HepG2 (cell line): ENCODE measurements around the gene ACADVL. TPM values are rescaled to one million over a fixed set of nuclear protein-coding genes. Genes with fewer than 3 reads are reported as not detected.

Experiments used
- ARHGAP35 ChIP-seq: sonication (generic); formaldehyde crosslinking; IDR thresholded peaks from 2 replicates; pipeline ENCODE4 v1.9.0; 2022; ENCODE audit warnings: mild to moderate bottlenecking, inconsistent platforms, moderate library complexity, missing genetic modification reagents, borderline replicate concordance
- ESRRA ChIP-seq: sonication (generic); formaldehyde crosslinking; IDR thresholded peaks from 2 replicates; pipeline ENCODE4 v1.5.1; 2020; ENCODE audit warnings: mild to moderate bottlenecking, low read depth, missing genetic modification reagents
- JARID2 ChIP-seq: sonication (generic); formaldehyde crosslinking; IDR thresholded peaks from 2 replicates; pipeline ENCODE4 v1.8.1; 2023; ENCODE audit warnings: missing genetic modification reagents, inconsistent platforms; ENCODE audit not compliant: insufficient replicate concordance
- KDM3A ChIP-seq: IDR thresholded peaks from 2 replicates; pipeline ENCODE4 v1.6.1; 2018; ENCODE audit warnings: low read depth, missing compliant biosample characterization
- MED1 ChIP-seq: sonication (generic); formaldehyde crosslinking; IDR thresholded peaks from 2 replicates; pipeline ENCODE4 v1.4.0; 2020; ENCODE audit warnings: missing genetic modification reagents
- MEIS2 ChIP-seq: sonication (generic); formaldehyde crosslinking; IDR thresholded peaks from 2 replicates; pipeline ENCODE4 v1.9.0; 2021; ENCODE audit warnings: mild to moderate bottlenecking, missing genetic modification reagents
- NR2F2 ChIP-seq: IDR thresholded peaks from 2 replicates; pipeline ENCODE4 v1.6.1; 2012; ENCODE audit warnings: low read depth, inconsistent platforms, borderline replicate concordance
- PCBP2 ChIP-seq: fragments of 200-400 bp; formaldehyde crosslinking; optimal IDR thresholded peaks from 2 replicates; pipeline ENCODE3; 2018; ENCODE audit warnings: low read length, low read depth; ENCODE audit not compliant: poor library complexity, severe bottlenecking
- RCOR2 ChIP-seq: IDR thresholded peaks from 2 replicates; pipeline ENCODE4 v1.6.1; 2016; ENCODE audit warnings: missing biosample characterization, missing genetic modification reagents
- ZKSCAN1 ChIP-seq: fragments of 150-350 bp; IDR thresholded peaks from 2 replicates; pipeline ENCODE4 v1.6.1; 2014; ENCODE audit warnings: low read length
- ZMYM3 ChIP-seq: sonication (generic); formaldehyde crosslinking; IDR thresholded peaks from 2 replicates; pipeline ENCODE4 v1.5.1; 2020; ENCODE audit warnings: mild to moderate bottlenecking, missing genetic modification reagents
- ZNF260 ChIP-seq: sonication (generic); formaldehyde crosslinking; IDR thresholded peaks from 2 replicates; pipeline ENCODE4 v1.4.0; 2020; ENCODE audit warnings: missing genetic modification reagents, low read depth, mild to moderate bottlenecking, borderline replicate concordance
- ZNF589 ChIP-seq: sonication (generic); formaldehyde crosslinking; conservative IDR thresholded peaks from 2 replicates; pipeline ENCODE4 v1.8.0; 2022; ENCODE audit warnings: mild to moderate bottlenecking, moderate library complexity, missing genetic modification reagents
- polyA plus RNA-seq, 8 experiments: library from polyadenylated mRNA; depleted of rRNA in 3 of 8; stranded (reverse) in 7 of 8; unstranded in 1 of 8; fragments of >200 nt; fragmentation: Illumina TruSeq in 4 of 8; extraction: Trizol in 4 of 8; gene quantifications; 2 replicates each; pipeline versions ENCODE4 v1.2.1 to v1.2.3, GENCODE V29; 2011 to 2016; ENCODE audit warnings: low read depth in 4 of 8, missing spikeins in 1 of 8, mixed read lengths in 1 of 8; ENCODE audit not compliant: insufficient read depth in 1 of 8
- total RNA-seq, 5 experiments: library from RNA; depleted of rRNA; stranded (reverse); fragments of >200 nt; fragmentation: Illumina TruSeq; extraction: Trizol; gene quantifications; 2 replicates each; pipeline ENCODE4 v1.2.3, GENCODE V29; 2016; ENCODE audit warnings: low read depth in 1 of 5
- TF ChIP-seq, protein P1 (sequence below): sonication (generic); formaldehyde crosslinking; IDR thresholded peaks from 2 replicates; pipeline ENCODE4 v1.4.0; 2020; ENCODE audit warnings: missing genetic modification reagents
- TF ChIP-seq, protein P2 (sequence below): sonication (generic); formaldehyde crosslinking; IDR thresholded peaks from 2 replicates; pipeline ENCODE4 v1.4.0; 2020; ENCODE audit warnings: missing genetic modification reagents
- TF ChIP-seq, protein P3 (sequence below): fragments of 450-650 bp; IDR thresholded peaks from 2 replicates; pipeline ENCODE4 v1.6.1; 2016
- TF ChIP-seq, protein P4 (sequence below): sonication (generic); formaldehyde crosslinking; IDR thresholded peaks from 2 replicates; pipeline ENCODE4 v1.4.0; 2020; ENCODE audit warnings: missing genetic modification reagents

The ACADVL gene
- total and polyA plus RNA-seq, 2 of the 13 experiments (the other 11 are each of a cell fraction or from before 2014, with no cell fraction given) = 219 to 412 TPM

- peak; percentile 10; the same call in 1 of the 2 replicates for TF ChIP-seq NR2F2
- TF ChIP-seq, protein P1, sequence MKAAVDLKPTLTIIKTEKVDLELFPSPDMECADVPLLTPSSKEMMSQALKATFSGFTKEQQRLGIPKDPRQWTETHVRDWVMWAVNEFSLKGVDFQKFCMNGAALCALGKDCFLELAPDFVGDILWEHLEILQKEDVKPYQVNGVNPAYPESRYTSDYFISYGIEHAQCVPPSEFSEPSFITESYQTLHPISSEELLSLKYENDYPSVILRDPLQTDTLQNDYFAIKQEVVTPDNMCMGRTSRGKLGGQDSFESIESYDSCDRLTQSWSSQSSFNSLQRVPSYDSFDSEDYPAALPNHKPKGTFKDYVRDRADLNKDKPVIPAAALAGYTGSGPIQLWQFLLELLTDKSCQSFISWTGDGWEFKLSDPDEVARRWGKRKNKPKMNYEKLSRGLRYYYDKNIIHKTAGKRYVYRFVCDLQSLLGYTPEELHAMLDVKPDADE (CRISPR knock-in tag) = peak; percentile 45; the same call in 1 of the 2 replicates
- no peak for TF ChIP-seq ESRRA (CRISPR knock-in tag)
- no peak for TF ChIP-seq ZKSCAN1
- no peak for TF ChIP-seq MEIS2
- TF ChIP-seq RCOR2 (CRISPR knock-in tag) = no peak
- TF ChIP-seq PCBP2 = no peak
- no peak for TF ChIP-seq ARHGAP35 (CRISPR knock-in tag)
- TF ChIP-seq, protein P2, sequence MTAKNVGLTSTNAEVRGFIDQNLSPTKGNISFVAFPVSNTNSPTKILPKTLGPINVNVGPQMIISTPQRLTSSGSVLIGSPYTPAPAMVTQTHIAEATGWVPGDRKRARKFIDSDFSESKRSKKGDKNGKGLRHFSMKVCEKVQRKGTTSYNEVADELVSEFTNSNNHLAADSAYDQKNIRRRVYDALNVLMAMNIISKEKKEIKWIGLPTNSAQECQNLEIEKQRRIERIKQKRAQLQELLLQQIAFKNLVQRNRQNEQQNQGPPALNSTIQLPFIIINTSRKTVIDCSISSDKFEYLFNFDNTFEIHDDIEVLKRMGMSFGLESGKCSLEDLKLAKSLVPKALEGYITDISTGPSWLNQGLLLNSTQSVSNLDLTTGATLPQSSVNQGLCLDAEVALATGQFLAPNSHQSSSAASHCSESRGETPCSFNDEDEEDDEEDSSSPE (CRISPR knock-in tag) = no peak
- TF ChIP-seq KDM3A (CRISPR knock-in tag) = no peak
- peak; percentile 39; the same call in 1 of the 2 replicates for TF ChIP-seq MED1 (CRISPR knock-in tag)
- TF ChIP-seq, protein P3, sequence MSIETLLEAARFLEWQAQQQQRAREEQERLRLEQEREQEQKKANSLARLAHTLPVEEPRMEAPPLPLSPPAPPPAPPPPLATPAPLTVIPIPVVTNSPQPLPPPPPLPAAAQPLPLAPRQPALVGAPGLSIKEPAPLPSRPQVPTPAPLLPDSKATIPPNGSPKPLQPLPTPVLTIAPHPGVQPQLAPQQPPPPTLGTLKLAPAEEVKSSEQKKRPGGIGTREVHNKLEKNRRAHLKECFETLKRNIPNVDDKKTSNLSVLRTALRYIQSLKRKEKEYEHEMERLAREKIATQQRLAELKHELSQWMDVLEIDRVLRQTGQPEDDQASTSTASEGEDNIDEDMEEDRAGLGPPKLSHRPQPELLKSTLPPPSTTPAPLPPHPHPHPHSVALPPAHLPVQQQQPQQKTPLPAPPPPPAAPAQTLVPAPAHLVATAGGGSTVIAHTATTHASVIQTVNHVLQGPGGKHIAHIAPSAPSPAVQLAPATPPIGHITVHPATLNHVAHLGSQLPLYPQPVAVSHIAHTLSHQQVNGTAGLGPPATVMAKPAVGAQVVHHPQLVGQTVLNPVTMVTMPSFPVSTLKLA = no peak
- no peak for TF ChIP-seq ZNF589 (CRISPR knock-in tag)
- TF ChIP-seq, protein P4, sequence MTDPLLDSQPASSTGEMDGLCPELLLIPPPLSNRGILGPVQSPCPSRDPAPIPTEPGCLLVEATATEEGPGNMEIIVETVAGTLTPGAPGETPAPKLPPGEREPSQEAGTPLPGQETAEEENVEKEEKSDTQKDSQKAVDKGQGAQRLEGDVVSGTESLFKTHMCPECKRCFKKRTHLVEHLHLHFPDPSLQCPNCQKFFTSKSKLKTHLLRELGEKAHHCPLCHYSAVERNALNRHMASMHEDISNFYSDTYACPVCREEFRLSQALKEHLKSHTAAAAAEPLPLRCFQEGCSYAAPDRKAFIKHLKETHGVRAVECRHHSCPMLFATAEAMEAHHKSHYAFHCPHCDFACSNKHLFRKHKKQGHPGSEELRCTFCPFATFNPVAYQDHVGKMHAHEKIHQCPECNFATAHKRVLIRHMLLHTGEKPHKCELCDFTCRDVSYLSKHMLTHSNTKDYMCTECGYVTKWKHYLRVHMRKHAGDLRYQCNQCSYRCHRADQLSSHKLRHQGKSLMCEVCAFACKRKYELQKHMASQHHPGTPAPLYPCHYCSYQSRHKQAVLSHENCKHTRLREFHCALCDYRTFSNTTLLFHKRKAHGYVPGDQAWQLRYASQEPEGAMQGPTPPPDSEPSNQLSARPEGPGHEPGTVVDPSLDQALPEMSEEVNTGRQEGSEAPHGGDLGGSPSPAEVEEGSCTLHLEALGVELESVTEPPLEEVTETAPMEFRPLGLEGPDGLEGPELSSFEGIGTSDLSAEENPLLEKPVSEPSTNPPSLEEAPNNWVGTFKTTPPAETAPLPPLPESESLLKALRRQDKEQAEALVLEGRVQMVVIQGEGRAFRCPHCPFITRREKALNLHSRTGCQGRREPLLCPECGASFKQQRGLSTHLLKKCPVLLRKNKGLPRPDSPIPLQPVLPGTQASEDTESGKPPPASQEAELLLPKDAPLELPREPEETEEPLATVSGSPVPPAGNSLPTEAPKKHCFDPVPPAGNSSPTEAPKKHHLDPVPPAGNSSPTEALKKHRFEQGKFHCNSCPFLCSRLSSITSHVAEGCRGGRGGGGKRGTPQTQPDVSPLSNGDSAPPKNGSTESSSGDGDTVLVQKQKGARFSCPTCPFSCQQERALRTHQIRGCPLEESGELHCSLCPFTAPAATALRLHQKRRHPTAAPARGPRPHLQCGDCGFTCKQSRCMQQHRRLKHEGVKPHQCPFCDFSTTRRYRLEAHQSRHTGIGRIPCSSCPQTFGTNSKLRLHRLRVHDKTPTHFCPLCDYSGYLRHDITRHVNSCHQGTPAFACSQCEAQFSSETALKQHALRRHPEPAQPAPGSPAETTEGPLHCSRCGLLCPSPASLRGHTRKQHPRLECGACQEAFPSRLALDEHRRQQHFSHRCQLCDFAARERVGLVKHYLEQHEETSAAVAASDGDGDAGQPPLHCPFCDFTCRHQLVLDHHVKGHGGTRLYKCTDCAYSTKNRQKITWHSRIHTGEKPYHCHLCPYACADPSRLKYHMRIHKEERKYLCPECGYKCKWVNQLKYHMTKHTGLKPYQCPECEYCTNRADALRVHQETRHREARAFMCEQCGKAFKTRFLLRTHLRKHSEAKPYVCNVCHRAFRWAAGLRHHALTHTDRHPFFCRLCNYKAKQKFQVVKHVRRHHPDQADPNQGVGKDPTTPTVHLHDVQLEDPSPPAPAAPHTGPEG (CRISPR knock-in tag) = peak; percentile 15; the same call in 1 of the 2 replicates
- no peak for TF ChIP-seq ZNF260
- TF ChIP-seq ZMYM3 (CRISPR knock-in tag) = peak; percentile 57
- no peak for TF ChIP-seq JARID2 (CRISPR knock-in tag)
Observed at GRCh38 chr17:7219229-7219811, 418 bp upstream of the ACADVL start (continued).
